ENCODE measurements around the gene OASL. TPM values are rescaled to one million over a fixed set of nuclear protein-coding genes. Genes with fewer than 3 reads are reported as not detected.

OASL gene
- total RNA-seq, 1 donor from 2014 or later = 0.98 TPM

GRCh38 chr12:121023799-121024198 is 15.2 kb downstream of the OASL start:
- Histone ChIP-seq H3K4me3 (no peak overlapping the region), H3K36me3 (no peaks in the 10 kb centered on the region), H3K27me3 (no peaks in the 10 kb centered on the region), H3K9me3 (no peaks in the 10 kb centered on the region), H3K27ac (no peak overlapping the region), H3K4me1 (no peaks in the 10 kb centered on the region)
- DNase-seq (ENCODE audit: extremely low spot score in 2 of 2) = no peak
- no peak for TF ChIP-seq POLR2AphosphoS5 (IDR thresholded peaks at IDR 0.05; ENCODE audit: insufficient read depth in 1 of 2, low read depth in 1 of 2)
- no peak for TF ChIP-seq POLR2A (IDR thresholded peaks at IDR 0.05)
- TF ChIP-seq CTCF (IDR thresholded peaks at IDR 0.05) = no peak
- intact Hi-C loops (cut with DNase I) = no loop called here

GRCh38 chr12:121022713-121023112 is 16.3 kb downstream of the OASL start:
- Histone ChIP-seq H3K36me3 (no peaks in the 10 kb centered on the region), H3K27ac (no peak overlapping the region), H3K4me1 (no peaks in the 10 kb centered on the region), H3K9me3 (no peaks in the 10 kb centered on the region), H3K4me3 (no peak overlapping the region), H3K27me3 (no peaks in the 10 kb centered on the region)
- intact Hi-C loops (cut with DNase I) = no loop called here
- TF ChIP-seq POLR2A (IDR thresholded peaks at IDR 0.05) (no peak), CTCF (IDR thresholded peaks at IDR 0.05) (no peak), POLR2AphosphoS5 (IDR thresholded peaks at IDR 0.05; ENCODE audit: insufficient read depth in 1 of 2, low read depth in 1 of 2) (no peak)
- no peak for DNase-seq (ENCODE audit: extremely low spot score in 2 of 2)

- intact Hi-C loops (cut with DNase I) = no loop called here
- no peaks in the 10 kb centered on the region for H3K36me3 ChIP-seq
Observed at GRCh38 chr12:121021754-121022153, 17.3 kb downstream of the OASL start.

GRCh38 chr12:121018860-121019617 is 20.0 kb downstream of the OASL start:
- TF ChIP-seq POLR2A (IDR thresholded peaks at IDR 0.05) (no peak), CTCF (IDR thresholded peaks at IDR 0.05) (no peak), POLR2AphosphoS5 (IDR thresholded peaks at IDR 0.05; ENCODE audit: insufficient read depth in 1 of 2, low read depth in 1 of 2) (no peak)
- Histone ChIP-seq H3K36me3 (no peaks in the 10 kb centered on the region), H3K9me3 (no peaks in the 10 kb centered on the region), H3K27me3 (no peaks in the 10 kb centered on the region), H3K4me1 (peaks cover 7% of the 10 kb centered on the region), H3K27ac (no peak overlapping the region), H3K4me3 (no peak overlapping the region)
- no peak for DNase-seq (ENCODE audit: extremely low spot score in 2 of 2)
- intact Hi-C loops (cut with DNase I) = no loop called here

More at GRCh38 chr12:121021754-121022153, 17.3 kb downstream of the OASL start:
- Histone ChIP-seq H3K4me1 (no peaks in the 10 kb centered on the region), H3K27me3 (no peaks in the 10 kb centered on the region), H3K9me3 (no peaks in the 10 kb centered on the region), H3K27ac (no peak overlapping the region), H3K4me3 (no peak overlapping the region)
- TF ChIP-seq POLR2A (IDR thresholded peaks at IDR 0.05) (no peak), POLR2AphosphoS5 (IDR thresholded peaks at IDR 0.05; ENCODE audit: insufficient read depth in 1 of 2, low read depth in 1 of 2) (no peak), CTCF (IDR thresholded peaks at IDR 0.05) (no peak)
- DNase-seq (ENCODE audit: extremely low spot score in 2 of 2) = no peak

GRCh38 chr12:121017966-121018491 is 21.0 kb downstream of the OASL start:
- no peaks in the 10 kb centered on the region for H3K27me3 ChIP-seq
- H3K4me1 ChIP-seq = peaks cover 7% of the 10 kb centered on the region
- no peak for DNase-seq (ENCODE audit: extremely low spot score in 2 of 2)
- no peaks in the 10 kb centered on the region for H3K36me3 ChIP-seq
- H3K4me3 ChIP-seq = no peak overlapping the region
- intact Hi-C loops (cut with DNase I) = no loop called here
- H3K9me3 ChIP-seq = no peaks in the 10 kb centered on the region
- TF ChIP-seq CTCF (IDR thresholded peaks at IDR 0.05) (no peak), POLR2AphosphoS5 (IDR thresholded peaks at IDR 0.05; ENCODE audit: insufficient read depth in 1 of 2, low read depth in 1 of 2) (no peak), POLR2A (IDR thresholded peaks at IDR 0.05) (no peak)
- H3K27ac ChIP-seq = no peak overlapping the region
